Parathyroid adenoma (tissue), 2 donors: ENCODE measurements around the gene GHRHR.

ENCODE experiments used
- H2AFZ ChIP-seq: fragments of 300-600 bp; sonication (generic); one replicate; pipeline ENCODE4 v1.7.0; 2017; ENCODE audit warnings: antibody characterized with exemption, mild to moderate bottlenecking
- H3K27ac ChIP-seq: fragments of 300-600 bp; sonication (generic); one replicate; pipeline ENCODE4 v1.7.0; 2017
- H3K27me3 ChIP-seq: fragments of 300-600 bp; sonication (generic); one replicate; pipeline ENCODE4 v1.7.0; 2017; ENCODE audit warnings: low read length; ENCODE audit not compliant: control insufficient read depth, insufficient read depth
- H3K36me3 ChIP-seq: fragments of 300-600 bp; sonication (generic); one replicate; pipeline ENCODE4 v1.7.0; 2017; ENCODE audit warnings: low read length; ENCODE audit not compliant: control insufficient read depth, insufficient read depth
- H3K4me1 ChIP-seq: fragments of 300-600 bp; sonication (generic); one replicate; pipeline ENCODE4 v1.7.0; 2017; ENCODE audit warnings: control low read depth
- H3K4me2 ChIP-seq: fragments of 300-600 bp; sonication (generic); one replicate; pipeline ENCODE4 v1.7.0; 2017; ENCODE audit warnings: low read length
- H3K4me3 ChIP-seq: fragments of 300-600 bp; sonication (generic); one replicate; pipeline ENCODE4 v1.7.0; 2017; ENCODE audit warnings: low read depth, low read length
- H3K79me2 ChIP-seq: fragments of 300-600 bp; sonication (generic); one replicate; pipeline ENCODE4 v1.7.0; 2017; ENCODE audit warnings: control low read depth
- H3K9ac ChIP-seq: fragments of 300-600 bp; sonication (generic); one replicate; pipeline ENCODE4 v1.7.0; 2017; ENCODE audit warnings: mild to moderate bottlenecking
- H3K9me3 ChIP-seq: fragments of 300-600 bp; sonication (generic); one replicate; pipeline ENCODE4 v1.7.0; 2017; ENCODE audit warnings: low read length; ENCODE audit not compliant: control insufficient read depth
- CTCF ChIP-seq: fragments of 300-600 bp; sonication (generic); IDR thresholded peaks from one replicate; pipeline ENCODE4 v1.7.0; 2017; ENCODE audit warnings: antibody characterized with exemption, mild to moderate bottlenecking
- donor health status: primary hyperparathyroidism.

Gene GHRHR

GRCh38 chr7:30988351-30989005 lies 24.7 kb downstream of the GHRHR start:
- H3K79me2 ChIP-seq = no peaks in the 10 kb centered on the region
- H3K9me3 ChIP-seq = no peaks in the 10 kb centered on the region
- H3K36me3 ChIP-seq = no peaks in the 10 kb centered on the region
- H3K27me3 ChIP-seq = no peaks in the 10 kb centered on the region
- H3K4me3 ChIP-seq = no peak overlapping the region
- H3K27ac ChIP-seq = no peak overlapping the region
- peak overlapping the region; percentile 91 for H2AFZ ChIP-seq
- H3K9ac ChIP-seq = no peak overlapping the region
- TF ChIP-seq CTCF = no peak
- H3K4me2 ChIP-seq = no peak overlapping the region
- H3K4me1 ChIP-seq = peaks cover 8% of the 10 kb centered on the region

GRCh38 chr7:30989008-30989823 lies 25.5 kb downstream of the GHRHR start:
- H3K9ac ChIP-seq = no peak overlapping the region
- peaks cover 8% of the 10 kb centered on the region for H3K4me1 ChIP-seq
- no peaks in the 10 kb centered on the region for H3K36me3 ChIP-seq
- peak overlapping the region; percentile 91 for H2AFZ ChIP-seq
- H3K4me2 ChIP-seq = no peak overlapping the region
- no peaks in the 10 kb centered on the region for H3K79me2 ChIP-seq
- no peaks in the 10 kb centered on the region for H3K9me3 ChIP-seq
- no peak overlapping the region for H3K27ac ChIP-seq
- no peak for TF ChIP-seq CTCF
- H3K27me3 ChIP-seq = no peaks in the 10 kb centered on the region
- no peak overlapping the region for H3K4me3 ChIP-seq

- no peaks in the 10 kb centered on the region for H3K27me3 ChIP-seq
- no peak for TF ChIP-seq CTCF
These were observed 26.3 kb downstream of the GHRHR start for GRCh38 chr7:30989824-30990672.

GRCh38 chr7:30990673-30991170 lies 27.0 kb downstream of the GHRHR start:
- no peak for TF ChIP-seq CTCF
- Histone ChIP-seq H3K79me2 (no peaks in the 10 kb centered on the region), H3K4me1 (peaks cover 8% of the 10 kb centered on the region), H3K36me3 (no peaks in the 10 kb centered on the region), H2AFZ (no peak overlapping the region), H3K4me2 (no peak overlapping the region), H3K27me3 (no peaks in the 10 kb centered on the region), H3K9ac (no peak overlapping the region), H3K27ac (no peak overlapping the region), H3K4me3 (no peak overlapping the region), H3K9me3 (no peaks in the 10 kb centered on the region)

More at GRCh38 chr7:30989824-30990672, 26.3 kb downstream of the GHRHR start:
- Histone ChIP-seq H3K9me3 (no peaks in the 10 kb centered on the region), H3K79me2 (no peaks in the 10 kb centered on the region), H3K36me3 (no peaks in the 10 kb centered on the region), H3K4me2 (no peak overlapping the region), H2AFZ (no peak overlapping the region), H3K4me1 (peaks cover 8% of the 10 kb centered on the region), H3K4me3 (no peak overlapping the region), H3K9ac (no peak overlapping the region), H3K27ac (no peak overlapping the region)
